ENCODE data around the gene SLX9. TPM values are rescaled to one million over a fixed set of nuclear protein-coding genes. Genes with fewer than 3 reads are reported as not detected.

SLX9 gene
- polyA plus RNA-seq, 1 experiment: 12.4 TPM

- TF ChIP-seq, protein P1, sequence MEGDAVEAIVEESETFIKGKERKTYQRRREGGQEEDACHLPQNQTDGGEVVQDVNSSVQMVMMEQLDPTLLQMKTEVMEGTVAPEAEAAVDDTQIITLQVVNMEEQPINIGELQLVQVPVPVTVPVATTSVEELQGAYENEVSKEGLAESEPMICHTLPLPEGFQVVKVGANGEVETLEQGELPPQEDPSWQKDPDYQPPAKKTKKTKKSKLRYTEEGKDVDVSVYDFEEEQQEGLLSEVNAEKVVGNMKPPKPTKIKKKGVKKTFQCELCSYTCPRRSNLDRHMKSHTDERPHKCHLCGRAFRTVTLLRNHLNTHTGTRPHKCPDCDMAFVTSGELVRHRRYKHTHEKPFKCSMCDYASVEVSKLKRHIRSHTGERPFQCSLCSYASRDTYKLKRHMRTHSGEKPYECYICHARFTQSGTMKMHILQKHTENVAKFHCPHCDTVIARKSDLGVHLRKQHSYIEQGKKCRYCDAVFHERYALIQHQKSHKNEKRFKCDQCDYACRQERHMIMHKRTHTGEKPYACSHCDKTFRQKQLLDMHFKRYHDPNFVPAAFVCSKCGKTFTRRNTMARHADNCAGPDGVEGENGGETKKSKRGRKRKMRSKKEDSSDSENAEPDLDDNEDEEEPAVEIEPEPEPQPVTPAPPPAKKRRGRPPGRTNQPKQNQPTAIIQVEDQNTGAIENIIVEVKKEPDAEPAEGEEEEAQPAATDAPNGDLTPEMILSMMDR (IDR thresholded peaks at IDR 0.05; ENCODE audit: insufficient read depth, low read depth, low read length): no peak
- POLR2A ChIA-PET: no interaction called here
- H3K36me3 ChIP-seq (ENCODE audit: control insufficient read depth, insufficient read depth, low read length): no peaks in the 10 kb centered on the region
- CTCF ChIA-PET: interaction anchor here (1.0 kb wide), 2 partner anchors 19 to 112 kb away, joined by 3 read pairs; no protein-coding TSS in a partner anchor
- no peak overlapping the region for H3K4me3 ChIP-seq (ENCODE audit: low read depth, low read length)
- DNase-seq (ENCODE audit: low read depth): no peak
- H3K27me3 ChIP-seq (ENCODE audit: control insufficient read depth, insufficient read depth, low read length): no peaks in the 10 kb centered on the region
These were observed 76.2 kb downstream of the SLX9 start for GRCh38 chr21:45016031-45016405.

- CTCF ChIA-PET: interaction anchor here (0.6 to 1.1 kb wide), 4 partner anchors 10 to 111 kb away, joined by 3 to 4 read pairs (median 3); no protein-coding TSS in a partner anchor
- no peak overlapping the region for H3K4me3 ChIP-seq (ENCODE audit: low read depth, low read length)
- TF ChIP-seq, protein P1 (IDR thresholded peaks at IDR 0.05; ENCODE audit: insufficient read depth, low read depth, low read length): no peak
- no peak for DNase-seq (ENCODE audit: low read depth)
- no peaks in the 10 kb centered on the region for H3K27me3 ChIP-seq (ENCODE audit: control insufficient read depth, insufficient read depth, low read length)
- POLR2A ChIA-PET: no interaction called here
- H3K36me3 ChIP-seq (ENCODE audit: control insufficient read depth, insufficient read depth, low read length): no peaks in the 10 kb centered on the region
These were observed 76.7 kb downstream of the SLX9 start for GRCh38 chr21:45016406-45017038.

DNA sequence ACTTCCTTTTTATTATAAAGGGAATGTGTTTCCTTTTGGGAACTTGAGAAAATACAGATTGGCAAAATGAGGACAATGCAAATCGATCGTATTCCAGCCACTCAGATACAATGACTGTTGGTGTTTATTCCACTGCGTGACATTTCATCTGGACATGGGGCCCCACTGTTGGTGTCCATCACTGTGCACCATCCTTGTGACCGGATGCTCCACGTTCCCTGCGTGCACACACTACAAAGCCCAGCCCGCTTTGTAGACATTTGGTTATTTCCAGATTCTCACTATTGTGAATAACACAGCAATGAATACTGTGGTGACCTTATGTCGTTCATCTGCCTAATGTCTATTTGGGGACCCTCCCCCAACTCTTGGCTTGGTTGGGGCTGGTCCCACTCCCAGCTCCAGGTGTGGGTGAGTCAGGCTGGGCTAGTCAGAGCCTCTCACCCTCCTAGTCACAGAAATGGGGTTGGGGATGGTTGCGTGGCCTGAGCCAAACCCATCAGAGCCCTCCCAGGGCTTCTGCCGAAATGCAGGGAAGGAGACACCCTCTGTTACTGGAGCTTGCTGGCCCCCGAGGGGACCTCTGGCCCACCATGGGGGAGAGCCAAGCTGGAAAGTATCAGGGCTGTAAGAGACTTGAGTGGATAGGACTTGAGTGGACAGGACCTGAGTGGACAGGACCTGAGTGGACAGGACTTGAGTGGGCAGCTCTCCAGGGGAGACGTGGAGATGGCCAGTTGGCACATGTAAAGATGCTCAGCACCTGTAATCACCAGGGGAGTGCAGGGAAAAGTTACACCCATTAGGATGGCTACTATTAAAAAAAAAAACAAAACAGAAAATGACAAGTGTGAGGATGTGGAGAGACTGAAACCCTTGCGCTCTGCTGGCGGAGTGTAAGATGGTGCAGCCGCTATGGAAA is 77.5 kb downstream of the SLX9 start:
- DNase-seq (ENCODE audit: low read depth): no peak
- CTCF ChIA-PET: interaction anchor here (0.6 to 1.1 kb wide), 2 partner anchors 9 to 100 kb away, joined by 3 to 4 read pairs; no protein-coding TSS in a partner anchor
- Histone ChIP-seq H3K4me3 (ENCODE audit: low read depth, low read length) (no peak overlapping the region), H3K27me3 (ENCODE audit: control insufficient read depth, insufficient read depth, low read length) (no peaks in the 10 kb centered on the region), H3K36me3 (ENCODE audit: control insufficient read depth, insufficient read depth, low read length) (no peaks in the 10 kb centered on the region)
- POLR2A ChIA-PET: no interaction called here
- TF ChIP-seq, protein P1 (IDR thresholded peaks at IDR 0.05; ENCODE audit: insufficient read depth, low read depth, low read length): no peak

DNA sequence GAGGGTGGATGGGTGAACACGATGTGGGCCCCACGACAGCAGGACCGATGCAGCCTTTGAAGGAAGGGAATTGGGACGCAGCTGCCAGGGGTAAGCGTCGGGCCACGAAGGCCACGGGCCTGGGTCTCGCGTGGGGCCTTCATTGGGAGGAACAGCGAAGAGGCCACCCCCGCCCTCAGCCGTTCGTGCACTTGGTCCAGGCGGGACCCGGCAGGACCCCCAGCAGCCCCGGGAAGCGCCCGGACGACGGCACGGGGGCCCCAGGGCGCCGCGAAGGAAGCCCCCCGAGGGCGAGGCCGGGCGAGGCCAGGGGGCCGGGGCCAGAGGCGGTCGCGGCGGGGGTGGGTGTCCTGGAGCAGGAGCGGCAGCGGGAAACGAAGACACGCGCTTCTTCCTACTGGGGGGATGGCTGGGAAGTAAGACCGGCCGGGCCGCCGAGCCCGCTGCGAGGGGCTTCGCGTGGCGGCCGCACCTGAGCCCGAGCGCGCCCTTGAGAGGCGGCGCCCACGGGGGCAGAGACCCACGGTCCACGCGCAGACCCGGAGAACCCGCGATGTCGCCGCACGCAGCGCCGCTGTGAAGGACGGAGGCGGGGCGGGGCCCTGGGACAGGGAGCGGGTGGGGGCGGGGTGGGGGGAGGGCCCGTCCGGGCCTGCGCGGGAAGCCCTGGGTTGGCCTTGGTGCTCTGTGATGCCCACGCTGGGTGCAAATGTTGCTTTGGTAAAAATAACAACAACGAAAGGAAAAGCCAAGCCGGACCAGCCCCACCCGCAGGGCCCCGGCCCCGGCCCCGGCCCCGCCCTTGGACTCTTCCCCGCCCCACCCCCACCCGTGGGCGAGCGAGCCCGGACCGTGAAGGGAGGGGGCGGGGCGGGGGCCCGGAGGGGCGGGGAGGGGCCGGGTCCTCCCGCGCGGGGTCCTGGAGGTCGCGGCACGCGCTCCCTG is 78.6 kb downstream of the SLX9 start:
- Histone ChIP-seq H3K27me3 (ENCODE audit: control insufficient read depth, insufficient read depth, low read length) (no peaks in the 10 kb centered on the region), H3K4me3 (ENCODE audit: low read depth, low read length) (peak overlapping the region; percentile 39), H3K36me3 (ENCODE audit: control insufficient read depth, insufficient read depth, low read length) (no peaks in the 10 kb centered on the region)
- CTCF ChIA-PET: no interaction called here
- TF ChIP-seq, protein P1 (IDR thresholded peaks at IDR 0.05; ENCODE audit: insufficient read depth, low read depth, low read length): no peak
- no peak for DNase-seq (ENCODE audit: low read depth)
- POLR2A ChIA-PET: no interaction called here
